Fibroblast of lung (primary cell): Measurements from ENCODE around the gene GDF10. TPM values are rescaled to one million over a fixed set of nuclear protein-coding genes. Genes with fewer than 3 reads are reported as not detected.

ENCODE experiments used
- DNase-seq, 2 donors: peaks; one replicate each; pipeline versions ENCODE4 v3.0.0 to v3.0.0-alpha.2; 2010; ENCODE audit warnings: low read depth in 2 of 2
- H2AFZ ChIP-seq: 2 replicates; pipeline ENCODE4 v1.5.1; 2012; ENCODE audit warnings: low read length, control low read depth, inconsistent platforms
- H3K27ac ChIP-seq: 2 replicates; pipeline ENCODE4 v1.5.1; 2011; ENCODE audit warnings: low read length, control low read depth; ENCODE audit not compliant: insufficient read depth
- H3K27me3 ChIP-seq: 2 replicates; pipeline ENCODE4 v1.5.1; 2011; ENCODE audit warnings: mild to moderate bottlenecking, low read length; ENCODE audit not compliant: control insufficient read depth, insufficient read depth
- H3K36me3 ChIP-seq: 2 replicates; pipeline ENCODE4 v1.5.1; 2011; ENCODE audit warnings: low read length; ENCODE audit not compliant: control insufficient read depth, insufficient read depth
- H3K4me1 ChIP-seq: 2 replicates; pipeline ENCODE4 v1.5.1; 2011; ENCODE audit warnings: low read length; ENCODE audit not compliant: control insufficient read depth, insufficient read depth; ENCODE audit errors: extremely low read depth
- H3K4me2 ChIP-seq: 2 replicates; pipeline ENCODE4 v1.5.1; 2011; ENCODE audit warnings: low read length, control low read depth; ENCODE audit not compliant: insufficient read depth; ENCODE audit errors: extremely low read depth
- H3K4me3 ChIP-seq, 4 experiments: fragments of 200-600 bp in 1 of 4; sonication (generic) in 1 of 4; replicated peaks in 1 of 4; 2 replicates each; pipeline ENCODE4 v1.5.1; 2011 to 2016; ENCODE audit warnings: low read length in 4 of 4, low read depth in 3 of 4, mild to moderate bottlenecking in 3 of 4, control low read depth in 2 of 4, inconsistent platforms in 1 of 4, mixed read lengths in 1 of 4; ENCODE audit not compliant: insufficient read depth in 1 of 4; ENCODE audit errors: control extremely low read depth in 1 of 4
- H3K79me2 ChIP-seq: 2 replicates; pipeline ENCODE4 v1.5.1; 2012; ENCODE audit warnings: mild to moderate bottlenecking, low read length, inconsistent platforms; ENCODE audit not compliant: control insufficient read depth, insufficient read depth
- H3K9ac ChIP-seq: 2 replicates; pipeline ENCODE4 v1.5.1; 2011; ENCODE audit warnings: mild to moderate bottlenecking, low read length, control low read depth; ENCODE audit not compliant: insufficient read depth
- H3K9me3 ChIP-seq: 2 replicates; pipeline ENCODE4 v1.5.1; 2012; ENCODE audit warnings: low read depth, low read length; ENCODE audit not compliant: control insufficient read depth, insufficient read depth
- H4K20me1 ChIP-seq: 2 replicates; pipeline ENCODE4 v1.5.1; 2011; ENCODE audit warnings: low read length; ENCODE audit not compliant: control insufficient read depth, insufficient read depth; ENCODE audit errors: extremely low read depth
- EZH2 ChIP-seq: IDR thresholded peaks from 2 replicates; pipeline ENCODE4 v1.5.1; 2012; ENCODE audit warnings: low read length, control low read depth, mild to moderate bottlenecking; ENCODE audit errors: missing control alignments
- polyA plus RNA-seq, 2 donors: library from polyadenylated mRNA; depleted of rRNA in 1 of 2; stranded (reverse) in 1 of 2; unstranded in 1 of 2; fragments of >200 nt; gene quantifications; 2 replicates each; pipeline ENCODE4 v1.2.1, GENCODE V29; 2011 to 2012; ENCODE audit warnings: missing spikeins in 1 of 2
- total RNA-seq: library from RNA; depleted of rRNA; stranded (reverse); fragments of >200 nt; gene quantifications from 2 replicates; pipeline ENCODE4 v1.2.1, GENCODE V29; 2014
- TF ChIP-seq, protein P1 (sequence below), 2 donors: IDR thresholded peaks in 1 of 2; conservative IDR thresholded peaks in 1 of 2; 1 replicate in 1 of 2; 2 replicates in 1 of 2; pipeline ENCODE4 v1.5.1; 2011 to 2012; ENCODE audit warnings: low read length in 2 of 2, control low read depth in 1 of 2, inconsistent platforms in 1 of 2, low read depth in 1 of 2, mild to moderate bottlenecking in 1 of 2

Gene GDF10
- total and polyA plus RNA-seq, 2 donors (not counting 1 experiment from before 2014, with no cell fraction given): 6.2 to 25.1 TPM

GRCh38 chr10:47311932-47312662 is 12.1 kb downstream of the GDF10 start:
- H3K4me1 ChIP-seq: no peaks in the 10 kb centered on the region

GRCh38 chr10:47312663-47312995 is 12.6 kb downstream of the GDF10 start:
- no peak overlapping the region for H3K9ac ChIP-seq
- H3K4me3 ChIP-seq: no peak overlapping the region
- H3K27me3 ChIP-seq: no peaks in the 10 kb centered on the region
- DNase-seq: no peak
- no peaks in the 10 kb centered on the region for H4K20me1 ChIP-seq
- no peak overlapping the region for H3K27ac ChIP-seq
- H3K9me3 ChIP-seq: no peaks in the 10 kb centered on the region
- H3K4me2 ChIP-seq: no peak overlapping the region
- no peaks in the 10 kb centered on the region for H3K79me2 ChIP-seq
- H3K36me3 ChIP-seq: no peaks in the 10 kb centered on the region
- H2AFZ ChIP-seq: no peak overlapping the region
- no peaks in the 10 kb centered on the region for H3K4me1 ChIP-seq
- TF ChIP-seq, protein P1, sequence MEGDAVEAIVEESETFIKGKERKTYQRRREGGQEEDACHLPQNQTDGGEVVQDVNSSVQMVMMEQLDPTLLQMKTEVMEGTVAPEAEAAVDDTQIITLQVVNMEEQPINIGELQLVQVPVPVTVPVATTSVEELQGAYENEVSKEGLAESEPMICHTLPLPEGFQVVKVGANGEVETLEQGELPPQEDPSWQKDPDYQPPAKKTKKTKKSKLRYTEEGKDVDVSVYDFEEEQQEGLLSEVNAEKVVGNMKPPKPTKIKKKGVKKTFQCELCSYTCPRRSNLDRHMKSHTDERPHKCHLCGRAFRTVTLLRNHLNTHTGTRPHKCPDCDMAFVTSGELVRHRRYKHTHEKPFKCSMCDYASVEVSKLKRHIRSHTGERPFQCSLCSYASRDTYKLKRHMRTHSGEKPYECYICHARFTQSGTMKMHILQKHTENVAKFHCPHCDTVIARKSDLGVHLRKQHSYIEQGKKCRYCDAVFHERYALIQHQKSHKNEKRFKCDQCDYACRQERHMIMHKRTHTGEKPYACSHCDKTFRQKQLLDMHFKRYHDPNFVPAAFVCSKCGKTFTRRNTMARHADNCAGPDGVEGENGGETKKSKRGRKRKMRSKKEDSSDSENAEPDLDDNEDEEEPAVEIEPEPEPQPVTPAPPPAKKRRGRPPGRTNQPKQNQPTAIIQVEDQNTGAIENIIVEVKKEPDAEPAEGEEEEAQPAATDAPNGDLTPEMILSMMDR (conservative IDR thresholded peaks at IDR 0.05 in 1 of 2, IDR thresholded peaks at IDR 0.05 in 1 of 2; ENCODE audit: low read depth in 1 of 2, low read length in 2 of 2): no peak
- TF ChIP-seq EZH2: no peak

More at GRCh38 chr10:47311932-47312662, 12.1 kb downstream of the GDF10 start:
- Histone ChIP-seq H3K27me3 (peaks cover 1% of the 10 kb centered on the region), H2AFZ (no peak overlapping the region), H3K9me3 (no peaks in the 10 kb centered on the region), H4K20me1 (no peaks in the 10 kb centered on the region), H3K36me3 (no peaks in the 10 kb centered on the region), H3K4me3 (no peak overlapping the region), H3K4me2 (no peak overlapping the region), H3K9ac (no peak overlapping the region), H3K27ac (no peak overlapping the region), H3K79me2 (no peaks in the 10 kb centered on the region)
- peak; percentile 41 to 66 for DNase-seq
- TF ChIP-seq, protein P1 (conservative IDR thresholded peaks at IDR 0.05 in 1 of 2, IDR thresholded peaks at IDR 0.05 in 1 of 2; ENCODE audit: low read depth in 1 of 2, low read length in 2 of 2): peak; percentile 90 to 97
- no peak for TF ChIP-seq EZH2

- Histone ChIP-seq H3K36me3 (no peaks in the 10 kb centered on the region), H3K9me3 (no peaks in the 10 kb centered on the region), H3K4me3 (no peak overlapping the region), H4K20me1 (no peaks in the 10 kb centered on the region), H2AFZ (no peak overlapping the region), H3K27me3 (no peaks in the 10 kb centered on the region), H3K9ac (no peak overlapping the region), H3K27ac (no peak overlapping the region), H3K4me2 (no peak overlapping the region), H3K79me2 (no peaks in the 10 kb centered on the region), H3K4me1 (no peaks in the 10 kb centered on the region)
- TF ChIP-seq, protein P1 (conservative IDR thresholded peaks at IDR 0.05 in 1 of 2, IDR thresholded peaks at IDR 0.05 in 1 of 2; ENCODE audit: low read depth in 1 of 2, low read length in 2 of 2): no peak
- TF ChIP-seq EZH2: no peak
- DNase-seq: no peak
Observed at GRCh38 chr10:47314416-47314970, 14.5 kb downstream of the GDF10 start.
